ENCODE results near the gene OXCT2. TPM values are rescaled to one million over a fixed set of nuclear protein-coding genes. Genes with fewer than 3 reads are reported as not detected.

The OXCT2 gene
- total RNA-seq, 1 experiment from 2014 or later: not detected

DNA sequence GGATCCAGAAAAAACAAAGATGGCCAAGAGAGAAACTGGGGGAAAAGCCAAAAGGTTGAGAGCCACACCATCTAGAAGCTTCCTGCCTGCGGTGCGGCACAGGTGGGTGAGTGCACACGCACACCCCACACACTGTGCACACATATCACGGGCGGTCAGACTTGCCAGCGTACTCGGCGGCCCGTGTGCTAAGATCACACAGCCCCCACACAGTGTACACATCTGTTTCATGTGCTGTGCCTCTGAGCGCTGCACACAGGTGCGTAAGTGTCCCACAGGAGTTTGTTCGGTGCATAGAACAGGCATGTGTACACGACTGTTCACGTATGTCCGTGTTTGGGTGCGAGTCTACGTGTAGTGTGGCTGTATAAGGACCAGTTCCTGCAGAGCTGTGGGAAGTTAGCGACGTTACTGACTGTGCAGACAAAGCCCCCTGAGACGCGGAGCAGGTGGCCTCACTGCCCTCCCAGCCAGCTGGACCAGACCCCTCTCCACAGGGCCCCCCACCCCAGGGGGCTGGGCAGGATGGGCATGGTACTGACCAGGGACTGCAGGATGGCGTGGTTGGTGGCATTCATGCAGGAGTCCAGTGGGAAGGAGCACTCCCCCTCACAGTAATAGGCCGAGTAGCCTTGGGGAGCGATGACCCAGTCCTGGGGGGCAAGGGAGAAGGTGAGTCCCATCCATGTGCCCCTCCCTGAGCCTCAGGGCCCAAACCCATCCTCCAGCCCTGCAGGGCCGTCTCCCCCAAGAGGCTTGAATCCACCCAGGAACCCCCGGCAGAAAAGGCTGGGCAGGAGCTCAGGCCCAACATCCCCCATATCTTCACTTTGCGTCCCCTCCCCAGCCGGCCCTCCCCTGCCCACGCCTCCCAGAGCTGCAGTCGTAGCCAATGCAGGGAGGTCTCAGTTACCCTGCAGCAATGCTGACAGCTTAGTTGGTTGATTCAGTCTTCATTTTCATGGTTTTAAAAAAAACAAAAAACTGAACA lies 8.3 kb downstream of the OXCT2 start:
- no peak for DNase-seq (ENCODE audit: low spot score)

- DNase-seq (ENCODE audit: low spot score): no peak
These were observed 9.4 kb downstream of the OXCT2 start for GRCh38 chr1:39761557-39762260.

DNA sequence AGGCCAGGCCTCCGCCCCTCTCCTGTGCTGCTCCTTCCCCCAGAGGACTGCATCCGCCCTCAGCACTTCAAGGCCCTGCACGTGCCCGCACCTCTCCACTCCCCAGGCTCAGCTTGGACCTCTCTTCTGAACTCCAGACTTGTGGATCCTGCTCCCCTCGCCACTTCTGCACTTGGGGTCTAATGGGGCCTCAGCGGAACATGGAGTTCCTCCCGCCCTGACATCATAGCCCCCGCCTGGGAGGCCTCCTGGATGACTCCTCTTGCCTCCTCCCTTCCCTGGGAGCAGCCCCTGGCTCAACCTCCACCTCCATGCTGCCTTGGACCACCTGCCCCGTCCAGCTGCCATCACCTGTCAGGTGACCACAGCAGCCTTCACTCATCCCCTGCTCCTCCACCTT lies 10.1 kb downstream of the OXCT2 start:
- DNase-seq (ENCODE audit: low spot score): no peak

GRCh38 chr1:39760074-39761008 lies 10.8 kb downstream of the OXCT2 start:
- DNase-seq (ENCODE audit: low spot score): no peak

DNA sequence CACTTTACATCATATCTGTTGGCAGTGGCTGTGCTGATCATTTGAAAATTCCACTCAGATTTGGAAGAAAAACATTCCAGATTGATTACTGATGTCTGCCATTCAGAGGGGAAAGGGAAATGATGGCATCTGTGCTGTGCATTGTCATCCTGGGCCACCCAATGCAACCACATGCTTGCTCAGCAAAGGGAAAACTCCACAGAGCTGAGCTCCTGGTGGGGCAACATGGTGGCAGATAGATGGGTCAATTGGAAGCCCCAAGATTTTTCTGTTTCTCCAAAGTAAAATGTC lies 11.8 kb downstream of the OXCT2 start:
- DNase-seq (ENCODE audit: low spot score): no peak

GRCh38 chr1:39758556-39759435 lies 12.4 kb downstream of the OXCT2 start:
- DNase-seq (ENCODE audit: low spot score): no peak

DNA sequence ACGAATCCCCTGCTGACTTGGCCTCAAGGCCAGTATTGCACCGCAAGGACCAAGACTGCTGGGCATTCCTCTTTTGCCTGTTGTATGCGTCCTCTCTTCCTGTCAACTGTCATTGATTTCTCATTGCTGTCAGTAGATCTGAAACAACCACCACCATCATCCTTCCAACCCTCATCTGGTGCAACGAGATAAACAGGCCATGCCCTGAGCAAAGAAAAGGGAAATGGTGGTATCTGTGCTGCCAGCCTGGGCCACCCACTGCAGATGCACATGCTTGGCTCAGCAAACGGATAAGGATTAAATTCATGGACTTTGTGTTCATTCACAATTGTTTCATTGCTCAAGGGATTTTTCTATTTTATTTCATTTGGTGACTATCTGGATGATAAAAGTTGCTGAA lies 13.6 kb downstream of the OXCT2 start:
- no peak for DNase-seq (ENCODE audit: low spot score)

DNA sequence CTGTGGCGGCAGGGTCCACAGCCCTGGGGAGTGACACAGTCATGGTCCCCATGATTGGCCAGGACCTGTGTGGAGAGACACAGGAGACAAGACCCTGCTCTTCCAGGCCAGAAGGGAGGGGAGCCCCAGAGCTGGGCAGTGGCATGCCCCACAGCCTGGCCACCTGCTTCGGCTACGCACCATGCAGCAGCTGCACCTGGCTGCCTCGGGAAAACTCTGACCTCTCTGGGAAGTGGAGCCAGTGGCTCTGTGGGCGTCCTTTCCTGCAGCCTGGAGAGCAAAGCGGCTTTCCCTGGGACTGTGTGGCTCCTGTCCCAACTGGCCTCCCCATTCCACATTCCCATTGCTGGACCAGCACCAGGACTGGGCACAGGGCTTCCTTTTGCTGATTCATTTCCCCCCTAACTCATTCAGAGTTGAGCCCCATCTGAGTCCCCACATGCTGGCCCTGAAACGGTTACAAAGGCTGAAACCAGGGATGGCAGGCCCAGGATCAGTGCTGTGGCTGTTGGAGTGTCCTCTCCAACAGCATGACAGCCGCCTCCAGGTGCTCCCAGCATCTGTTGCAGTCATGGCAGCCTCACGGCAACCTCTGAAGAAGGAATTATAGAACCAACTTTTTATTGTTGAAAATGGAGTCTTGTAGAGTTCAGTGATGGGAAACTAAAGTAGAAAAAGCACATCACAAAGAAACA lies 15.0 kb downstream of the OXCT2 start:
- DNase-seq (ENCODE audit: low spot score): no peak

DNA sequence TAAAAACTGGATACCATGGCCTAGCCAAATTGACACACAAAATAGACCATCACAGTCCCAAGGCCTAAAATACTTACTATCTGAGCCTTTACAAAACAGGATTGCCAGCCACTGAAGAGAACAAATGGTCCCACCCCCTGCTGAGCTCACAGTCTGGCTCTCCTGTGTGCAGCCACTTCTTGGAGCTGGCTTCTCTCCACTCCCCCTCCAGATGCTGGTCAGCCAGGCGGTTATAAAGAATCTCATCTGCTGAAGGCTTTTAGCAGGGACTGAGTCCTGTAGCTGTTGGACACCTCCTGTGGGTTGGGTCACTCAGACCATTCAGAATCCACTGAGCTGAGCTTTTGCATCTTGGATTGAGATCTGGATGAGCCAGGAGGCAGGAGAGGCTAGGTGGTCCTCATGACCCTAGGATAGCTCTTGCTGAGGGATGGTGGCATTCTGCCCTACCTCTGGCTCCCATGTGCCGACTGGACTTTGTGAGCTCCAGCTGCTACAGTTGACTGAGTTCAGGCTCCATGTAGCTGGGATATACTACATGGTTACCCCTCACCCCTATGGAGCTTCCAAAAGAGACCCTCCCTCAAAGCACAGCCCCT lies 16.1 kb downstream of the OXCT2 start:
- DNase-seq (ENCODE audit: low spot score): no peak

- no peak for DNase-seq (ENCODE audit: low spot score)
These were observed 17.1 kb downstream of the OXCT2 start for GRCh38 chr1:39754026-39754570.

- DNase-seq (ENCODE audit: low spot score): no peak
These were observed 17.8 kb downstream of the OXCT2 start for GRCh38 chr1:39753132-39754025.

GRCh38 chr1:39752703-39753102 lies 18.4 kb downstream of the OXCT2 start:
- DNase-seq (ENCODE audit: low spot score): no peak

GRCh38 chr1:39751595-39751994 lies 19.6 kb downstream of the OXCT2 start:
- DNase-seq (ENCODE audit: low spot score): no peak

DNA sequence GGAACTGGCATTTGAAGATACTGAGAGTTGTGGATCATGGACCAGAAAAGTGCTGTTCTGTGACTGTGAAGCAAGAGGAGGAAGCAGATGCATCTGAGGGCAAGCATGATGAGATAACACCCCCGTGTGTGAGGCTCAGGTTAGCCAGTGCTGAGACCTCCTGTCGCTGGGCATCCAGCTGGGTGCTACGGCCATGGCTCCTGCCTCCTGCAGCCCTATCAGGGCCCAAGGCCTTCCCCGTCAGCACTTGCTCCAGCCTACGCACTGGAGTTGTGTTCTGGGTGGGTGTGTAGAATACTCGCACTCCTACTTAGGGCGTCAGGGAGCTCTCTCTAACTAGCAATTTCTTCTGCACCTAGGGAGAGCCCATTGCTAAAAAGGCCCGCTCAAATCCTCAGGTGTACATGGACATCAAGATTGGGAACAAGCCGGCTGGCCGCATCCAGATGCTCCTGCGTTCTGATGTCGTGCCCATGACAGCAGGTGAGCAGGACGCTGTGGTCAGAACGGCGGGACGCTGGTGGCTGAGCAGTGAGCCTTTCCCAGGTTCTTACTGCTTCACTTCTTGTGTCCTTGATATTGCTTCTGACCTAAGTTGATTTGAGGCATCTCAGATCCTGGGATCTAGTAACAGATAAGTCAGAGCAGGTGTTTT lies 26.0 kb downstream of the OXCT2 start:
- no peak for DNase-seq (ENCODE audit: low spot score)

DNA sequence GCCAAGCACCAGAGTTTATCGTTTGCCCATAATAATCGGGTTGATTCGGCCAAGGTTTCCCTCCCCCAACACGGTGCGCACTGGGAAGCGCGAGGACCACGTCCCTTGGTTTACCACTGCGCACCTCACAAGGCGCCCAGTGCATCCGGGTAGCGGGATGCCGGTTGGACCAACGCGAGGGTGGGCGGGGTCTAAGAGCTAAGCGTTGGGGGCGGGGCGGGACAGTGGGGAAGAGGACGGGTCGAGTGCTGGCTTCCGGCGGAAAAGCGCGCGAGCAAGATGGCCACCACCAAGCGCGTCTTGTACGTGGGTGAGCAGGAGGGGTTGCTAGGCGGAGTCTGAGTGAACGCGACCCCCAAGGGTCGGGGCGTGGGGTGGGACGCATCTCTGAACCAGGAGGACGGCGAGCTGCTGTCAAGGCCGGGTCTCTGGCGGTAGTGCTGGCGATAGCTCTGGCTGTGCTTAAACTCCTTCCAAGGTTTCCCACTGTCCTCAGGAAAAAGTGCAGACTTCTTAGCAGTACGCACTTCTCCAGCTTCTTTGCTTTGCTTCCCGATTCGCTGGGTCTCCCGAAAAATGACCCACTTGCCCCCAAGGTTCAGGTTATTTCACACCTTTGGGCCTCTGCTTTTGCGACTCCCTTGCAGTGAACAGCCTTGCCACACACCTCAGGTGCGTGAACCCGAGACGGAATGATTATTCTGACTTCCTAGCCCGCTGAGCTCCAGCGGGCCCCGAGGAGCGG lies 32.4 kb downstream of the OXCT2 start, which contains the start of gene PPIE:
PPIE (plus strand) TSS at position 261 of the 745 bp plus-strand sequence; CDS start at position 280, 19 bp downstream.
- peak; percentile 78 for DNase-seq (ENCODE audit: low spot score)

DNA sequence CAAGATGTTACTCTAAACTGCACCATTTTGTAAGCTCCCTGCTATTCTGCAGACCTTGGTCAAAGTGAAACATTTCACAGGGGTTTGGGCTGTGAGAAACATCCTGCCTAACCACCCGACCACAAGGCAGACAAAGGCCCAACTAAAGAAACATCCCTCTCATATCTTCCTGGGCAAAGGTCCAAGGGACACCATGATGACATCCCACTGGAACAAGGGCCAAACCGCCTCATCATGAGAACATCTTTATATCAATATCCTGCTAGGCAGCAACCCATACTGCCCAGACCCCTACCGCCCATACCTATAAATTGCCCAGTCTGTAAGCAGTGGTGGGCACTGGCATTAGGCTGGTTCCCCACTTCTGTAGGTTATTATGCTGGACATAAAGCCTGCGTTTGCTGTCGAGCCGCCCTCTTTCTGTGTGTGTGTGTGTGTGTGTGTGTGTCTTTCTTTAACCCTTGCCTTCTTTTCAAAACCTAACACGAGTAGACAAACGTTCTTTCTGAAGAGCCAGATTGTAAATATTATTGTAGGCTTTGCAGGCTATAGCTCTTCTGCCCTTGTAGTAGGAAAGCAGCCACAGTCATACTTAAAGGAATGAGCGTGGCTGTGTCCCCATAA lies 33.5 kb downstream of the OXCT2 start:
- DNase-seq (ENCODE audit: low spot score): no peak

GRCh38 chr1:39735731-39736130 lies 35.4 kb downstream of the OXCT2 start:
- DNase-seq (ENCODE audit: low spot score): no peak

All from A172 (cell line).